HEK293 (cell line): Measurements from ENCODE around the gene COIL.

Experiments used
- CTCF ChIA-PET: fragments of 350-600 bp; formaldehyde crosslinking; extraction: SDS; loops from one replicate; lab custom pipeline; 2021; ENCODE audit warnings: antibody characterized with exemption; lab: Yijun Ruan, JAX
- POLR2A ChIA-PET: fragments of 300-600 bp; formaldehyde crosslinking; extraction: SDS; loops from one replicate; lab custom pipeline; 2020; ENCODE audit warnings: antibody characterized with exemption, inconsistent platforms; lab: Yijun Ruan, JAX
- H3K27ac ChIP-seq: fragments of 200-500 bp; sonication (Bioruptor generic); 2 replicates; pipeline ENCODE4 v1.5.1; 2014; ENCODE audit warnings: low read depth, low read length, control low read depth, inconsistent platforms; ENCODE audit errors: extremely low read depth
- H3K36me3 ChIP-seq, 2 experiments: fragments of 200-500 bp in 1 of 2; sonication (Bioruptor generic) in 1 of 2; 1 replicate in 1 of 2; 2 replicates in 1 of 2; pipeline ENCODE4 v1.5.1; 2014 to 2017; ENCODE audit warnings: inconsistent platforms in 2 of 2, low read length in 2 of 2; ENCODE audit not compliant: control insufficient read depth in 2 of 2, insufficient read depth in 1 of 2
- H3K4me1 ChIP-seq: fragments of 200-500 bp; sonication (Bioruptor generic); 2 replicates; pipeline ENCODE4 v1.5.1; 2014; ENCODE audit warnings: mild to moderate bottlenecking, low read length, inconsistent platforms; ENCODE audit not compliant: control insufficient read depth, insufficient read depth
- H3K4me3 ChIP-seq: 2 replicates; pipeline ENCODE4 v1.5.1; 2011; ENCODE audit warnings: low read depth, mild to moderate bottlenecking, control low read depth, low read length, moderate library complexity
- H3K9me3 ChIP-seq: fragments of 200-500 bp; sonication (Bioruptor generic); 2 replicates; pipeline ENCODE4 v1.5.1; 2014; ENCODE audit warnings: low read depth, low read length, inconsistent platforms; ENCODE audit not compliant: control insufficient read depth, insufficient read depth
- GLI4 ChIP-seq: fragments of 450-650 bp; formaldehyde crosslinking; IDR thresholded peaks from 2 replicates; pipeline ENCODE4 v1.5.1; 2016; ENCODE audit warnings: missing biosample characterization, missing genetic modification characterization
- HOXA7 ChIP-seq: sonication (generic); formaldehyde crosslinking; IDR thresholded peaks from 2 replicates; pipeline ENCODE4 v1.8.1; 2022; ENCODE audit warnings: missing genetic modification reagents, borderline replicate concordance
- HOXD13 ChIP-seq: sonication (generic); formaldehyde crosslinking; IDR thresholded peaks from 2 replicates; pipeline ENCODE4 v1.8.0; 2022; ENCODE audit warnings: missing genetic modification reagents, borderline replicate concordance
- KLF7 ChIP-seq: fragments of 450-650 bp; formaldehyde crosslinking; IDR thresholded peaks from 2 replicates; pipeline ENCODE4 v1.5.1; 2016; ENCODE audit warnings: missing biosample characterization, missing genetic modification characterization, borderline replicate concordance
- MYNN ChIP-seq: fragments of 450-650 bp; formaldehyde crosslinking; IDR thresholded peaks from 2 replicates; pipeline ENCODE4 v1.5.1; 2016; ENCODE audit warnings: missing biosample characterization, missing genetic modification characterization, borderline replicate concordance
- OSR2 ChIP-seq: fragments of 450-650 bp; formaldehyde crosslinking; IDR thresholded peaks from 2 replicates; pipeline ENCODE4 v1.5.1; 2016; ENCODE audit warnings: missing biosample characterization, missing genetic modification characterization
- OVOL3 ChIP-seq: fragments of 450-650 bp; formaldehyde crosslinking; IDR thresholded peaks from 2 replicates; pipeline ENCODE4 v1.5.1; 2016; ENCODE audit warnings: missing biosample characterization, missing genetic modification characterization
- PRDM1 ChIP-seq: fragments of 450-650 bp; formaldehyde crosslinking; IDR thresholded peaks from 2 replicates; pipeline ENCODE4; 2016; ENCODE audit warnings: missing biosample characterization, missing genetic modification characterization
- SALL2 ChIP-seq: fragments of 450-650 bp; formaldehyde crosslinking; IDR thresholded peaks from 2 replicates; pipeline ENCODE4 v1.5.0; 2017; ENCODE audit warnings: missing biosample characterization, mild to moderate bottlenecking, missing genetic modification characterization, borderline replicate concordance
- SP3 ChIP-seq: fragments of 450-650 bp; formaldehyde crosslinking; IDR thresholded peaks from 2 replicates; pipeline ENCODE4 v1.5.1; 2016; ENCODE audit warnings: missing biosample characterization, missing genetic modification characterization
- ZBTB20 ChIP-seq: fragments of 450-650 bp; formaldehyde crosslinking; IDR thresholded peaks from 2 replicates; pipeline ENCODE4 v1.5.1; 2016; ENCODE audit warnings: missing biosample characterization, missing genetic modification characterization
- ZBTB7A ChIP-seq: fragments of 450-650 bp; formaldehyde crosslinking; IDR thresholded peaks from 2 replicates; pipeline ENCODE4 v1.5.1; 2016; ENCODE audit warnings: low read depth, missing biosample characterization, missing genetic modification characterization
- ZFP69B ChIP-seq: fragments of 450-650 bp; formaldehyde crosslinking; IDR thresholded peaks from 2 replicates; pipeline ENCODE4 v1.5.1; 2016; ENCODE audit warnings: missing biosample characterization, missing genetic modification characterization
- ZNF239 ChIP-seq: fragments of 450-650 bp; formaldehyde crosslinking; IDR thresholded peaks from 2 replicates; pipeline ENCODE4 v1.5.1; 2016; ENCODE audit warnings: missing biosample characterization, missing genetic modification characterization
- ZNF600 ChIP-seq: fragments of 450-650 bp; formaldehyde crosslinking; IDR thresholded peaks from 2 replicates; pipeline ENCODE4 v1.5.1; 2016; ENCODE audit warnings: missing biosample characterization, missing genetic modification characterization
- ZNF629 ChIP-seq: fragments of 450-650 bp; formaldehyde crosslinking; IDR thresholded peaks from 2 replicates; pipeline ENCODE4 v1.5.1; 2017; ENCODE audit warnings: missing biosample characterization, missing genetic modification characterization
- ZNF785 ChIP-seq: fragments of 450-650 bp; formaldehyde crosslinking; IDR thresholded peaks from 2 replicates; pipeline ENCODE4 v1.5.1; 2016; ENCODE audit warnings: missing biosample characterization, missing genetic modification characterization
- ZSCAN30 ChIP-seq: fragments of 450-650 bp; IDR thresholded peaks from 2 replicates; pipeline ENCODE4 v1.5.1; 2018; ENCODE audit warnings: missing biosample characterization, mild to moderate bottlenecking, missing genetic modification characterization, moderate library complexity
- TF ChIP-seq, protein P1 (sequence below): IDR thresholded peaks from 2 replicates; pipeline ENCODE4 v1.6.1; 2011; ENCODE audit warnings: mild to moderate bottlenecking, low read depth, low read length, borderline replicate concordance
- TF ChIP-seq, protein P2 (sequence below): fragments of 450-650 bp; formaldehyde crosslinking; conservative IDR thresholded peaks from 2 replicates; pipeline ENCODE4 v1.5.1; 2016; ENCODE audit warnings: low read depth, missing biosample characterization, missing genetic modification characterization
- TF ChIP-seq, protein P3 (sequence below): fragments of 450-650 bp; formaldehyde crosslinking; IDR thresholded peaks from 2 replicates; pipeline ENCODE4 v1.5.0; 2017; ENCODE audit warnings: missing biosample characterization, missing genetic modification characterization, borderline replicate concordance
- TF ChIP-seq, protein P4 (sequence below): fragments of 450-650 bp; formaldehyde crosslinking; IDR thresholded peaks from 2 replicates; pipeline ENCODE4 v1.5.1; 2016; ENCODE audit warnings: missing biosample characterization, missing genetic modification characterization
- TF ChIP-seq, protein P5 (sequence below): fragments of 450-650 bp; formaldehyde crosslinking; IDR thresholded peaks from 2 replicates; pipeline ENCODE4 v1.5.1; 2016; ENCODE audit warnings: missing biosample characterization, missing genetic modification characterization, borderline replicate concordance
- TF ChIP-seq, protein P6 (sequence below): fragments of 450-650 bp; formaldehyde crosslinking; IDR thresholded peaks from 2 replicates; pipeline ENCODE4 v1.5.1; 2017; ENCODE audit warnings: missing biosample characterization, missing genetic modification characterization

The COIL gene

DNA sequence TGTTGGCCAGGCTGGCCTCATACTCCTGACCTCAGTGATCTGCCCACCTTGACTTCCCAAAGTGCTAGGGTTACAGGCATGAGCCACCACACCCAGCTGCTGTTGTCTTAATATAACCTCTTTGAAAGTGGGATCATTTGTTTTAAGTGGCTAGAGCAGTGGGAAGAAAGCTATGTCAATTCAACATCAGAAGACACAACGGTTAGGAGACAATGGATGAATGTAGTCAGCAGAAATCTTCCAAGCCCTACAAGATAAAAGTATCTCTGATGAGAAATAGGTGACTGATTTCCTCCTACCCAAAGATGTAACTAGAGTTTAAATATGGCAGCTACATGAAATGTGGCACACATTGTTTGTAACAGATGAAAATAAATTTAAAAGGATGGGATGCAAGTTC is 27.0 kb downstream of the COIL start:
- H3K9me3 ChIP-seq: no peaks in the 10 kb centered on the region
- CTCF ChIA-PET: interaction anchor here (0.6 to 1.4 kb wide), 2 partner anchors 42 to 115 kb away, joined by 3 to 4 read pairs; no protein-coding TSS in a partner anchor
- no peaks in the 10 kb centered on the region for H3K4me1 ChIP-seq
- H3K36me3 ChIP-seq: peaks cover 20 to 47% of the 10 kb centered on the region in 2 experiments
- TF ChIP-seq SALL2 (tag by site-specific recombination): no peak
- TF ChIP-seq, protein P1, sequence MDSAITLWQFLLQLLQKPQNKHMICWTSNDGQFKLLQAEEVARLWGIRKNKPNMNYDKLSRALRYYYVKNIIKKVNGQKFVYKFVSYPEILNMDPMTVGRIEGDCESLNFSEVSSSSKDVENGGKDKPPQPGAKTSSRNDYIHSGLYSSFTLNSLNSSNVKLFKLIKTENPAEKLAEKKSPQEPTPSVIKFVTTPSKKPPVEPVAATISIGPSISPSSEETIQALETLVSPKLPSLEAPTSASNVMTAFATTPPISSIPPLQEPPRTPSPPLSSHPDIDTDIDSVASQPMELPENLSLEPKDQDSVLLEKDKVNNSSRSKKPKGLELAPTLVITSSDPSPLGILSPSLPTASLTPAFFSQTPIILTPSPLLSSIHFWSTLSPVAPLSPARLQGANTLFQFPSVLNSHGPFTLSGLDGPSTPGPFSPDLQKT: no peak
- TF ChIP-seq ZBTB7A (tag by site-specific recombination): no peak
- TF ChIP-seq, protein P2, sequence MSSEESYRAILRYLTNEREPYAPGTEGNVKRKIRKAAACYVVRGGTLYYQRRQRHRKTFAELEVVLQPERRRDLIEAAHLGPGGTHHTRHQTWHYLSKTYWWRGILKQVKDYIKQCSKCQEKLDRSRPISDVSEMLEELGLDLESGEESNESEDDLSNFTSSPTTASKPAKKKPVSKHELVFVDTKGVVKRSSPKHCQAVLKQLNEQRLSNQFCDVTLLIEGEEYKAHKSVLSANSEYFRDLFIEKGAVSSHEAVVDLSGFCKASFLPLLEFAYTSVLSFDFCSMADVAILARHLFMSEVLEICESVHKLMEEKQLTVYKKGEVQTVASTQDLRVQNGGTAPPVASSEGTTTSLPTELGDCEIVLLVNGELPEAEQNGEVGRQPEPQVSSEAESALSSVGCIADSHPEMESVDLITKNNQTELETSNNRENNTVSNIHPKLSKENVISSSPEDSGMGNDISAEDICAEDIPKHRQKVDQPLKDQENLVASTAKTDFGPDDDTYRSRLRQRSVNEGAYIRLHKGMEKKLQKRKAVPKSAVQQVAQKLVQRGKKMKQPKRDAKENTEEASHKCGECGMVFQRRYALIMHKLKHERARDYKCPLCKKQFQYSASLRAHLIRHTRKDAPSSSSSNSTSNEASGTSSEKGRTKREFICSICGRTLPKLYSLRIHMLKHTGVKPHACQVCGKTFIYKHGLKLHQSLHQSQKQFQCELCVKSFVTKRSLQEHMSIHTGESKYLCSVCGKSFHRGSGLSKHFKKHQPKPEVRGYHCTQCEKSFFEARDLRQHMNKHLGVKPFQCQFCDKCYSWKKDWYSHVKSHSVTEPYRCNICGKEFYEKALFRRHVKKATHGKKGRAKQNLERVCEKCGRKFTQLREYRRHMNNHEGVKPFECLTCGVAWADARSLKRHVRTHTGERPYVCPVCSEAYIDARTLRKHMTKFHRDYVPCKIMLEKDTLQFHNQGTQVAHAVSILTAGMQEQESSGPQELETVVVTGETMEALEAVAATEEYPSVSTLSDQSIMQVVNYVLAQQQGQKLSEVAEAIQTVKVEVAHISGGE (tag by site-specific recombination): no peak
- TF ChIP-seq, protein P3, sequence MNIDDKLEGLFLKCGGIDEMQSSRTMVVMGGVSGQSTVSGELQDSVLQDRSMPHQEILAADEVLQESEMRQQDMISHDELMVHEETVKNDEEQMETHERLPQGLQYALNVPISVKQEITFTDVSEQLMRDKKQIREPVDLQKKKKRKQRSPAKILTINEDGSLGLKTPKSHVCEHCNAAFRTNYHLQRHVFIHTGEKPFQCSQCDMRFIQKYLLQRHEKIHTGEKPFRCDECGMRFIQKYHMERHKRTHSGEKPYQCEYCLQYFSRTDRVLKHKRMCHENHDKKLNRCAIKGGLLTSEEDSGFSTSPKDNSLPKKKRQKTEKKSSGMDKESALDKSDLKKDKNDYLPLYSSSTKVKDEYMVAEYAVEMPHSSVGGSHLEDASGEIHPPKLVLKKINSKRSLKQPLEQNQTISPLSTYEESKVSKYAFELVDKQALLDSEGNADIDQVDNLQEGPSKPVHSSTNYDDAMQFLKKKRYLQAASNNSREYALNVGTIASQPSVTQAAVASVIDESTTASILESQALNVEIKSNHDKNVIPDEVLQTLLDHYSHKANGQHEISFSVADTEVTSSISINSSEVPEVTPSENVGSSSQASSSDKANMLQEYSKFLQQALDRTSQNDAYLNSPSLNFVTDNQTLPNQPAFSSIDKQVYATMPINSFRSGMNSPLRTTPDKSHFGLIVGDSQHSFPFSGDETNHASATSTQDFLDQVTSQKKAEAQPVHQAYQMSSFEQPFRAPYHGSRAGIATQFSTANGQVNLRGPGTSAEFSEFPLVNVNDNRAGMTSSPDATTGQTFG (tag by site-specific recombination): no peak
- TF ChIP-seq, protein P4, sequence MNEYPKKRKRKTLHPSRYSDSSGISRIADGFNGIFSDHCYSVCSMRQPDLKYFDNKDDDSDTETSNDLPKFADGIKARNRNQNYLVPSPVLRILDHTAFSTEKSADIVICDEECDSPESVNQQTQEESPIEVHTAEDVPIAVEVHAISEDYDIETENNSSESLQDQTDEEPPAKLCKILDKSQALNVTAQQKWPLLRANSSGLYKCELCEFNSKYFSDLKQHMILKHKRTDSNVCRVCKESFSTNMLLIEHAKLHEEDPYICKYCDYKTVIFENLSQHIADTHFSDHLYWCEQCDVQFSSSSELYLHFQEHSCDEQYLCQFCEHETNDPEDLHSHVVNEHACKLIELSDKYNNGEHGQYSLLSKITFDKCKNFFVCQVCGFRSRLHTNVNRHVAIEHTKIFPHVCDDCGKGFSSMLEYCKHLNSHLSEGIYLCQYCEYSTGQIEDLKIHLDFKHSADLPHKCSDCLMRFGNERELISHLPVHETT (tag by site-specific recombination): no peak
- no peak for TF ChIP-seq ZNF785 (tag by site-specific recombination)
- no peak for TF ChIP-seq ZNF600
- TF ChIP-seq ZSCAN30: no peak
- POLR2A ChIA-PET: no interaction called here
- H3K4me3 ChIP-seq: no peak overlapping the region
- H3K27ac ChIP-seq: no peak overlapping the region

DNA sequence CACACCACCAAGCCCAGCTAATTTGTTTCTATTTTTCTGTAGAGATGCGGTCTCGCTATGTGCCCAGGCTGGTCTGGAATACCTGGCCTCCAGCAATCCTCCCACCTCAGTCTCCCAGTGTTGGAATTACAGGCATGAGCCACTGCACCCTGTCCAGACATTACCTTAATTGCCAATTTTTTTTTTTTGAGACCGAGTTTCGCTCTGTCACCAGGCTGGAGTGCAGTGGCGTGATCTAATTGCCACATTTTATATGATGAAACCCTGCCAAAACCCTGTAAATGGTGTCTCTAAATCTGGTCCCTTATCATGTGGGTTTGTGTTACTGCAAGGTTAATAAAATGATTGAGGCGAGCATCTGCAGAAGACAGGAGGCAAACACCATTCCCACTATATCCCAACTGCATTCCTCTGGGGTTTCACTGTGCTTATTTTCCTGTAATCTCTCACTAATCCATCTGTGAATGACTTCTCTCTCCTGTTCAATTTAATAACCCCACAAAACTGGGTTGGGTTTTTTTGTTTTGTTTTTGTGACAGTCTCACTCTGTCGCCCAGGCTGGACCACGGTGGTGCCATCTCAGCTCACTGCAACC is 27.6 kb downstream of the COIL start:
- Histone ChIP-seq H3K4me1 (no peaks in the 10 kb centered on the region), H3K36me3 (peaks cover 20 to 41% of the 10 kb centered on the region in 2 experiments), H3K9me3 (no peaks in the 10 kb centered on the region), H3K4me3 (no peak overlapping the region), H3K27ac (no peak overlapping the region)
- ChIA-PET CTCF (interaction anchor here (0.6 to 1.4 kb wide), 3 partner anchors 42 to 217 kb away, joined by 3 to 4 read pairs (median 3); no protein-coding TSS in a partner anchor), POLR2A (no interaction called here)
- TF ChIP-seq, protein P5, sequence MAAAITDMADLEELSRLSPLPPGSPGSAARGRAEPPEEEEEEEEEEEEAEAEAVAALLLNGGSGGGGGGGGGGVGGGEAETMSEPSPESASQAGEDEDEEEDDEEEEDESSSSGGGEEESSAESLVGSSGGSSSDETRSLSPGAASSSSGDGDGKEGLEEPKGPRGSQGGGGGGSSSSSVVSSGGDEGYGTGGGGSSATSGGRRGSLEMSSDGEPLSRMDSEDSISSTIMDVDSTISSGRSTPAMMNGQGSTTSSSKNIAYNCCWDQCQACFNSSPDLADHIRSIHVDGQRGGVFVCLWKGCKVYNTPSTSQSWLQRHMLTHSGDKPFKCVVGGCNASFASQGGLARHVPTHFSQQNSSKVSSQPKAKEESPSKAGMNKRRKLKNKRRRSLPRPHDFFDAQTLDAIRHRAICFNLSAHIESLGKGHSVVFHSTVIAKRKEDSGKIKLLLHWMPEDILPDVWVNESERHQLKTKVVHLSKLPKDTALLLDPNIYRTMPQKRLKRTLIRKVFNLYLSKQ (tag by site-specific recombination): no peak
- TF ChIP-seq, protein P6, sequence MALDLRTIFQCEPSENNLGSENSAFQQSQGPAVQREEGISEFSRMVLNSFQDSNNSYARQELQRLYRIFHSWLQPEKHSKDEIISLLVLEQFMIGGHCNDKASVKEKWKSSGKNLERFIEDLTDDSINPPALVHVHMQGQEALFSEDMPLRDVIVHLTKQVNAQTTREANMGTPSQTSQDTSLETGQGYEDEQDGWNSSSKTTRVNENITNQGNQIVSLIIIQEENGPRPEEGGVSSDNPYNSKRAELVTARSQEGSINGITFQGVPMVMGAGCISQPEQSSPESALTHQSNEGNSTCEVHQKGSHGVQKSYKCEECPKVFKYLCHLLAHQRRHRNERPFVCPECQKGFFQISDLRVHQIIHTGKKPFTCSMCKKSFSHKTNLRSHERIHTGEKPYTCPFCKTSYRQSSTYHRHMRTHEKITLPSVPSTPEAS: no peak
- no peak for TF ChIP-seq PRDM1 (tag by site-specific recombination)
- no peak for TF ChIP-seq HOXD13 (CRISPR knock-in tag)
- TF ChIP-seq ZFP69B (tag by site-specific recombination): no peak
- no peak for TF ChIP-seq ZNF239
- no peak for TF ChIP-seq SP3 (tag by site-specific recombination)
- TF ChIP-seq ZBTB20: no peak
- no peak for TF ChIP-seq ZNF629
- no peak for TF ChIP-seq OSR2 (tag by site-specific recombination)
- TF ChIP-seq MYNN (tag by site-specific recombination): no peak
- TF ChIP-seq HOXA7 (CRISPR knock-in tag): no peak
- TF ChIP-seq GLI4 (tag by site-specific recombination): no peak
- TF ChIP-seq KLF7 (tag by site-specific recombination): no peak
- TF ChIP-seq OVOL3 (tag by site-specific recombination): no peak
